GM12801 (cell line): ENCODE data around the gene CYS1.

Source experiments
- CTCF ChIP-seq: IDR thresholded peaks from one replicate; pipeline ENCODE4 v1.5.1; 2011; ENCODE audit warnings: control low read depth; ENCODE audit not compliant: insufficient read length; ENCODE audit errors: extremely low read depth

Gene CYS1

DNA sequence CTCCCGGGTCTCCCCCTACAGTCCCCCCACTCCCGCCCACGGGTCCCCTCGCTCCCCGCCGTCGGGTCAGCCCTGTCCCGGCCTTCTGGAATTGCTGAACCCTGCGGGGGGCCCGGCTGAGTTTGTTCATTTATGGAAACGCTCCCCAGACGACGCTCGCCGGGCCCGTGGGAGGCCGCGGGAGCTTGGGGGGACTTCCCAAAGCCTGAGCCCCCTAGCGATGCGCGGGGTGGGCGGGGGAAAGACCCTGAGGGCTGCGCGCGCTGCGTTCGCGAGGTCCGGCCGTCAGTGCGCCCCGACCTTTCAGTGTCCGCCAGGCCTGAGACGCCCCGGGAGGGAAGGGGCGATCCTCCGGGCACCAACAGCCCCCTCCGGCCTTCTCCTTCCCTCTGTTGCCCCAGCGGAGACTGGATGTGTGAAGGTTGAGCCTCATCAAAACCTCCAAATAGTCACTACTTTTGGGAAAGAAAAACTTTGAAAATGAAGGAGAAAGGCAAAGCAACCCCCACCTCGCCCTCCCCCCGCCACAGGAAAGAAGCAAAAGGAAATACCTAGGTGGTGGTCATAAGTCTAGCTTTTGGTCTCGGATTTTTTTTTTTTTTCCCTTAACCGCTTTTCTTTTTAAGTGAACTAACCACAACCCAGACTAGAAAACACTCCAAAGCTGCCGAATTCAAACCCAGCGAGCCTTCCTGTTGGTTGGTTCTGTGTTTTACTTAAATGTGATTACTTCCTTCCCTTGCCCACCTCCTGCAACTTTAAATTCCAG, 509 bp upstream of the CYS1 start:
- TF ChIP-seq CTCF = no peak

DNA sequence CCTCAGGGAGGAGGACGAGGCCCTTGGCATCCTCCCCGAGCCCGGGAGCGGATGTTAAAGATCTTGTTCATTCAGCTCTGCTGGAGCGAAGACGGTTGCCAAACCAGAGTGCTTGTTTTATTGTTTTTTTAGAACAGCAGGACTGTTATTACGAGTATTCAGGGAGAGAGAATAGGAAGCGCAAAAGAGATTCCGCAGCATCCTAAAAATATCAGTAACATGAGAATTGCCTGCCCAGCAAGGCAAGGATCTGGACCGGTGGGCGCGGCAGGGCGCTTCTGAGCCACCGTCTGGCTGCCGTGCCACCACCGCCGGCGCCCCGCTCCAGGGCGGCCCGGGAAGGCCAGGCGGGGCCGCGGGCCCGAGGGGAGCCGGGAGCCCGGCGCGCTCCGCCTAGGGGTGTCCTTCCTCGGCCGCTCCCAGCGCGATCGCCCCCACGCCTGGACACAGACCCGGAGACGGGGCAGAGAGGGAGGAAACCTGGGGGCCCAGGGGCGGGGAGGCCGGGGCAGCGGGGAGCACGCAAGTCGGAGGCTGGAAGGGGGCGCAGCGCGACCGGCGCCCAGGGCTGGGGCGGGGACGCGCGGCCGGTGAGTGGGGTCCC, 843 bp downstream of the CYS1 start:
- TF ChIP-seq CTCF = no peak

GRCh38 chr2:10078704-10079265, 1.4 kb downstream of the CYS1 start:
- no peak for TF ChIP-seq CTCF

DNA sequence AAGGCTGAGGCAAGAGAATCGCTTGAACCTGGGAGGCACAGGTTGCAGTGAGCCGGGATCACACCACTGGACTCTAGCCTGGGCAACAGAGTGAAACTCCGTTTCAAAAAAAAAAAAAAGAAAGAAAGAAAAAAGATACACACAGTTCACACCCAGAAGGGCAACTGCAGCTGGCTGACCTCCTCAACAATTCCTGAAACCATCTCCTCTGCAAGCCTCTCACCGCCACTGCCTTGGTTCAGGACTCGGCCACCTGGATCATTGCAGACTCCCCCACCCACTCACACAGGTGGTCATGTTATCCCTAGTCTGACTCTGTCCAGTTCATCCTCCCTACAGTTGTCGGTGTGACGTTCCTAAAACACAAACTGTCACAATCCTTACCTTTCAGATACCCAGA, 2.2 kb downstream of the CYS1 start:
- no peak for TF ChIP-seq CTCF

DNA sequence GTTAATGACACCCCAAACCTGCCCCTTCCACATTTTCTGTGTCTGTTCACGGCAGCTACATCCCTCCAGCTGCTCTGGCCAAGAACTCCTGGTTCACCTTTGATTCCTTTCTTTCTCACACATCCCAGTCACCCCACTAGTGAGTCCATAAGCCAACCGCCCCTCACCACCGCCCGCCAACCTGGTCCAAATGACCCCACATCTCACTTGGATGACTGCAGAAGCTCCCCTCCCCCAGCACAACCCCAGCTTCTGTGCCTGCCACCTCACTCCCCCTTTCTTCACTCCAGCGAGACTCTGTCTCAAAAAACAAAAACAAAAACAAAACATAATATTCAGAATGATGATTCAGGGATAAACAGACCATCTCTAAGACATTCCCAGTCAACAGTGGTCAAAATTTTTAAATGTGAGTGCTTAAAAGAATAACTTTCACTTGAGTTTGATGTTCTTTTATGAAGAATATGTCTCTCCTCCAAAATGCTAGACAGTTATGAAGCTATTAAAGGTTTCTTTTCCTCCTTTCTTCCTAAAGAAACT, 3.2 kb downstream of the CYS1 start:
- no peak for TF ChIP-seq CTCF

DNA sequence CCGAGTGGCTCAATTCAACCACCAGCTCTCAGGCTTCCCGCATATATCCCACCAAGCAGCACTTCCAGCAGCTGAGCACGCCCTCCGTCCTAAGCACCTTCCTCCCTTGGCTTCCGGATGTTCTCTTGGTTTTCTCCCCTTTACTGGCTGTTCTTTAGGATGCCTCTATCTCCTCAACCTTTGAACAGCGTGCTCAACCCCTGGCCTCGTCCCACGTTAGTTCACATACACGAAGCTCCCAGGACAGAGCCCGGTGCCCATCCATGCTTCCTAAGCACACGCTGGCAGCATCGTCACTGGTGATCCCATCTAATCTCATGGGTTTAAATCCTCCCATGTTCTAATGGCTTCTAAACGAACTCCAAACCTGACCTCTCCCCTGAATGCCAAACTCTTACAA, 3.7 kb downstream of the CYS1 start:
- no peak for TF ChIP-seq CTCF

DNA sequence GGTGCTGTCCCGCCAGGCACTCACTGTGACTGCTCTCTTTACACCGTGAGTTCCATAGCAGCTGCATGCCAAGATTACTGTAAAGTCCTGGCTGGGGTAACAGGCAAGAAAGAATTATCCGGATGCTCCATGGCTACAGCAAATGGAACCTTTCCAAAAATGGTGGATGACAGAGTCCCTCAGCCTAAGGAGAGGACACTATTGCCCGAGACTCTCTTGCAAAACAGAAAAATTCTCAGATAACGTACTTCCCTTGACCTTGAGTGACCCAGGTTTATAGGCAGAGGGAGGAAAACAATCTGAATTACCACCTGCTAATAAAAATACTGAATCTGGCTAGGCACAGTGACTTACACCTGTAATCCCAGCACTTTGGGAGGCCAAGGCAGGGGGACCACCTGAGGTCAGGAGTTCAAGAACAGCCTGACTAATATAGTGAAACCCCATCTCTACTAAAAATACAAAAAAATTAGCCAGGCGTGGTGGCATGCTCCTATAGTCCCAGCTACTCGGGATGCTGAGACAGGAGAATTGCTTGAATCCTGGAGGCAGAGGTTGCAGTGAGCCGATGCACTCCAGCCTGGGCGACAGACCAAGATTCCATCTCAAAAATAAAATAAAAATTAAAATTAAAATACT, 4.5 kb downstream of the CYS1 start:
- no peak for TF ChIP-seq CTCF
